ENCODE measurements around the gene SUSD1. TPM values are rescaled to one million over a fixed set of nuclear protein-coding genes. Genes with fewer than 3 reads are reported as not detected.

The SUSD1 gene
- total RNA-seq, 1 experiment from 2014 or later: 8.1 TPM

GRCh38 chr9:112087506-112087905 is 87.6 kb downstream of the SUSD1 start:
- Histone ChIP-seq H3T11ph (ENCODE audit: low read length) (no peak overlapping the region), H4K91ac (ENCODE audit: insufficient read length, low read depth, low read length) (no peak overlapping the region), H2AFZ (ENCODE audit: low read length) (no peak overlapping the region), H2BK120ac (ENCODE audit: low read depth, low read length, poor library complexity, severe bottlenecking) (no peak overlapping the region), H3K56ac (ENCODE audit: insufficient read length, low read depth, low read length) (no peak overlapping the region), H2BK5ac (ENCODE audit: insufficient read length, low read length) (no peak overlapping the region), H2BK12ac (ENCODE audit: insufficient read length, low read depth, low read length) (no peak overlapping the region), H3K4ac (ENCODE audit: low read depth, low read length) (no peak overlapping the region), H3K4me1 (ENCODE audit: insufficient read depth, low read length) (no peaks in the 10 kb centered on the region), H3K27ac (ENCODE audit: insufficient read length, low read depth, low read length) (no peak overlapping the region), H4K5ac (ENCODE audit: insufficient read length, low read depth, low read length) (no peak overlapping the region), H3K27me3 (ENCODE audit: insufficient read depth, low read length) (no peaks in the 10 kb centered on the region), H4K20me1 (ENCODE audit: control insufficient read depth, insufficient read depth, insufficient read length) (no peaks in the 10 kb centered on the region), H3K4me2 (ENCODE audit: insufficient read depth, insufficient read length, low read length) (no peak overlapping the region), H2BK20ac (ENCODE audit: low read depth, low read length, poor library complexity, severe bottlenecking) (no peak overlapping the region), H3K79me2 (ENCODE audit: insufficient read depth, low read length) (no peaks in the 10 kb centered on the region), H2BK15ac (ENCODE audit: low read depth, low read length) (no peak overlapping the region), H4K8ac (replicated peaks; ENCODE audit: insufficient read length, low read depth, low read length) (no peak overlapping the region), H3K9ac (ENCODE audit: extremely low read depth, insufficient read length, low read length) (no peak overlapping the region), H3K9me3 (ENCODE audit: control insufficient read depth, low read depth, low read length) (no peaks in the 10 kb centered on the region), H3K14ac (ENCODE audit: insufficient read depth, low read length) (no peak overlapping the region), H3K23me2 (ENCODE audit: insufficient read length, low read depth, low read length, poor library complexity, severe bottlenecking) (no peaks in the 10 kb centered on the region), H3K18ac (ENCODE audit: insufficient read length, low read depth, low read length) (no peak overlapping the region), H2AK5ac (ENCODE audit: insufficient read length, low read length) (no peak overlapping the region), H3K79me1 (ENCODE audit: insufficient read depth, low read depth, low read length, poor library complexity, severe bottlenecking) (no peaks in the 10 kb centered on the region), H3K23ac (ENCODE audit: insufficient read length, low read depth, low read length) (no peak overlapping the region)
- Mint-ChIP-seq H3K4me3 (no peak overlapping the region), H3K36me3 (ENCODE audit: insufficient read depth in 1 of 3, low read depth in 3 of 3) (peaks cover 0 to 13% (median 0%) of the 10 kb centered on the region in 3 experiments; a peak in 2 of 7 replicates), H3K27ac (no peak overlapping the region), H3K27me3 (ENCODE audit: low read depth) (no peaks in the 10 kb centered on the region), H3K4me1 (peaks cover 18 to 21% of the 10 kb centered on the region in 2 experiments), H3K9me3 (no peaks in the 10 kb centered on the region)
- DNase-seq: no peak
- no peak for TF ChIP-seq CTCF (conservative IDR thresholded peaks at IDR 0.05)
